ENCODE data around the gene DDX28.
"Not testable (repeated sequence)": the region's sequence is repeated elsewhere in the genome, so short reads cannot be mapped to it uniquely, and the experiment has no call there.

Gene DDX28

DNA sequence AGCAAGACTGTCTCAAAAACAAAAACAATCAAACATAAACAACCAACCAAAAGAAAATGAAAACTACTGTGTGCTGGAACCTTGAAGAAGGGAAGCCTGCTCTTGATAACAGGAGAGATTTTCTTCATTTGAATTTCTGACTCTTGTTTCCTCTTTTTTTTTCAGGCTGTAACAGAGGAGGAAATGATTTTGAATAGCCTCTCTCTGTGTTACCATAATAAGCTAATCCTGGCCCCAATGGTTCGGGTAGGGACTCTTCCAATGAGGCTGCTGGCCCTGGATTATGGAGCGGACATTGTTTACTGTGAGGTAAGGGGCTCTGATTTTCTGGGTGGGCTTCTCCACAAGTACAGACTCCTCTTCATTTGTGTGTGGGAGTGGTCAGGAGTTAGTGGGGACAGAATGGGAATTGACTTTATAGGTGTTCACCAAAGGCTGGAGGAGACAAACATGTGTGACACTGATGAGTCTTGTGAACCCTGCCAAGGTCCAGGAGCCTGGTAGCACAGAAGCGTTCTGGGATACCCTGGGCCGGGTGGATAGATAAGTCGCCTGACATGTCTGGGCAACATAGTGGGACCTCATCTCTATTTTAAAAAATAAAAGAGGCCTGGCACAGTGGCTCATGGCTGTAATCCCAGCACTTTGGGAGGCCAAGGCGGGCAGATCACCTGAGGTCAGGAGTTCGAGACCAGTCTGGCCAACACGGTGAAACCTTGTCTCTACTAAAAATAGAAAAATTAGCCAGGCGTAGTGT lies 15.0 kb upstream of the DDX28 start:
- peak in 1 of 2 experiments; percentile 27 for DNase-seq

DNA sequence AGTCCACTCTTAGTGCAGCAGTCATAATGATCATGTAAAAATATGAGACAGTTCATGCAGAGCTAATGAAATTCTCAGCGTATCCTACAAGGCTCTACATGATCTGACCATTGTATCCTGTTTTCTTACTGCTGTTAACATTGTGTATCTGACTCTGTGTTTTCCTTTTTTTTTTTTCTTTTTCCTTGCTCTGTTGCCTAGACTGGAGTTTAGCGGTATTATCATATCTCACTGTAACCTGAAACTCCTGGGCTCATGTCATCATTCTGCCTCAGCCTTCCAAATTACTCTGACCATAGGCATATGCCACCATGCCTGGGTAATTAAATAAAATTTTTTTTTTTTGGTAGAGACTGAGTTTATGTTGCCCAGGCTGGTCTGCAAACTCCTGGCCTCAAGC lies 12.2 kb upstream of the DDX28 start:
- no peak for DNase-seq

DNA sequence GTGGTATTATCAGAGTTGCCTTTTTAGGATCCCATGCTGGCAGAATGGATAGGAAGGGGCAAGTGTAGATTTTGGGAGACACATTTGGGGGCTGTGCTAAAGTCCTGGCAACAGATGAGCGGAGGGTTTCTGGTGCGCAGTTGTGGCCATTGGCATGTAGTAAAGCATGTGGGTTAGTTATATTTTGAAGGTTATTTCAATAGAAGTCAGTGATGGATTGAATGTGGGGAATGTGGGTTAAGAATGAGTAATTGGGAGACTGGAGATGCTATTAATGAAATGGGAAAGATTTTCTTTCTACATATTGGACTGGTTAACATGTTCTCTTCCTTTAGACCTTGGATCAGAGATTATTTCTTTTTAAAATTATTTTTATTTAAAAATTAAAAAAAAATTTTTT lies 10.1 kb upstream of the DDX28 start:
- no peak for DNase-seq

DNA sequence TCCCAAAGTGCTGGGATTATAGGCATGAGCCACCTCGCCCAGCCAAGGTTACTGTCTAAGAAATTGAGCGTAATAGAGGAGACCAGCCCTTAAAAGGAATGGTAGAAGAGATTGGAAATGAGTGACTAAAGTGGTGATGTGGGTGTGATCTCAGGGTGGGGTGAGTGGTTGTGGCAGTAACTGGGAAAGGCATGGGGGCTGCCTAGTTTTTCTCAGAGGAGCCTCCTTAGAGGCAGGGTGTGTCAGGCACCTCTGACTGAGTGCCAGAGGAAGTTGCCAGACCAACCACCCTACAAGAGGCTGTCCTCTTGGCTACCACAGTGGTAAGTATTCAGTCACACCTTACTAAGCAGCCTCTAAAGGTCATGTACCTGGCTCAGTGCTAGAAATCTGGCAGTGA lies 8.9 kb upstream of the DDX28 start:
- DNase-seq: no peak

DNA sequence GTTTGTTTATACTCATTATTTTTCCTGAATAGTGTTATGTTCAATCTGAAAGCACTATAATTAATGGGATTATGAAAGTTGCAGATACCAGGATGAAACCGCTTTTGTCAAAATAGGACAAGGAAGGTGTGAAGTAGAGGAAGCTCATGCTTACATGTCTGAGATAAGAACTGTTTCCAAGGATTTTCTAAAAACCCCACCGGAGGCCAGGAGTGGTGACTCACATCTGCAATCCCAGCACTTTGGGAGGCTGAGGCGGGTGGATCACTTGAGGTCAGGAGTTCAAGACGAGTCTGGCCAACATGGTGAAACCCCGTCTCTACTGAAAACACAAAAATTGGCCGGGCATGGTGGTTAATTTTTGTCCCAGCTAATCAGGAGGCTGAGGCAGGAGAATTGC lies 7.1 kb upstream of the DDX28 start:
- not testable (repeated sequence) for DNase-seq

DNA sequence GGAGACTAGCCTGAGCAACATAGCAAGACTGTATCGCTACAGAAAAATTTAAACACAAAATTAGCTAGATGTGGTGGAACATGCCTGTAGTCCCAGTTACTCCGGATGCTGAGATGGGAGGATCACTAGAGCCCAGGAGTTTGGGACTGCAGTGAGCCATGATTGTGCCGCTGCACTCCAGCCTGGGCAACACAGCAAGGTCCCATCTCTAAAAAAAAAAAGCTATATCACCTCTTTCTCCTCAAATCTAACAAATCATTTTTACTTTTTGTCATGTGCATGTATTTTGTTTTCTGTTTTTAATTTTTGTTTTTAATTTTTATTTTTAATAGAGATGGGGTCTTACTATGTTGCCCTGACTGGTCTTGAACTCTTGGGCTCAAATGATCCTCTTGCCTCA lies 6.0 kb upstream of the DDX28 start:
- no peak for DNase-seq

DNA sequence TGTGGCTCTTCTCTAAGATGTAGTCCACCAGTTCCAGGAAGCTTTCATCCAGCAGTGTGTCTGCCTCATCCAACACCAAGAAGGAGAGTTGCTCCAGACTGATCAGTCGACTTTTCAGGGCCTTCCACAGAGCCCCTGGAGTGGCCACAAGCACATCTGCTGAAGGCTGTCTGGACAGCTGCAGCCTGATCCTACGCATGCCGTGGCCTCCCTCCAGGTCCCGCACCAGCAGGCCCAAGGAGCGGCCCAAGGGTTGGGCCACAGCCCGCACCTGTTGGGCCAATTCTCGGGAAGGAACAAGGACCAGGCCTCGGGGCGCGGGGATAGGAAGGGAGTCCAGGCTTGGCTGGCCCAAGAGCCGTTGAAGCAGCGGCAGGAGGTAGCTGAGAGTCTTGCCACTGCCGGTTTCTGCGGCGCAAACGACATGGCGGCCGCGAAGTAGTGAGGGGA lies 729 bp downstream of the DDX28 start:
- no peak for DNase-seq

DNA sequence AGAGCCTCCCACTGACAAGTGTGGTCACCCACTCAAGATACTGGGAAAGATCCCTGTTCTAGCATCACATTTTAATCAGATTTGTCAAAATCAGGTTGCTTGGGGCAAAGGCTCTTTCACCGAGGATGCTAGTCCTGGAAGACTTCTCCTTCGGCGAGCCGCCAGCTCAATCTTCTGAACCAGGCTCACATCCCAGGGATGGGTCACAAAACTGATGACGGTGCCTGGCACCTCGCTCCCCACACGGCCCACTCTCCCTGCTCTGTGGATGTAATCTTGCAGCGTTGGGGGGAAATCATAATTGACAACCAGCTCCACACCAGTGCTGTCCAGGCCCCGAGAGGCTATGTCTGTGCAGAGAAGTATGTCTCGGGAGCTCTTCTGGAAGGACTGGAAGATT lies 1.5 kb downstream of the DDX28 start:
- DNase-seq: no peak

DNA sequence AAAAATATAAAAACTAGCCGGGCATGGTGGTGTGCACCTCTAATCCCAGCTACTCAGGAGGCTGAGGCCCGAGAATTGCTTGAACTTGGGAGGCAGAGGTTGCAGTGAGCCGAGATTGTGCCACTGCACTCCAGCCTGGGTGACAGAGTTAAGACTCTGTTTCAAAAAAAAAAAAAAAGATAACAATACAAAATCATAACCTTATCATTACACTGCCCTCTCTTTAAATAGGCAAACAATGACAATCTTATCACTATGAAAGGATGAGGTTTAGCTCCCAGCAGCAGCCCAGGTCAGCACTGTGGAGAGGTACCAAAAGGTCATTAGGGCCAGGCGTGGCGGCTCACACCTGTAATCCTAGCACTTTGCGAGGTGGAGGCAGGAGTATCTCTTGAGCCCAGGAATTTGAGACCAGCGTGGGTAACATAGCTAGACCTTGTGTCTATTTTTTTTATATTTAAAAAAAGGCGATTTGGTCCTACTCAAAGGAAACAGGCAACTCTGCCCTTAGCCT lies 3.8 kb downstream of the DDX28 start:
- DNase-seq: no peak

DNA sequence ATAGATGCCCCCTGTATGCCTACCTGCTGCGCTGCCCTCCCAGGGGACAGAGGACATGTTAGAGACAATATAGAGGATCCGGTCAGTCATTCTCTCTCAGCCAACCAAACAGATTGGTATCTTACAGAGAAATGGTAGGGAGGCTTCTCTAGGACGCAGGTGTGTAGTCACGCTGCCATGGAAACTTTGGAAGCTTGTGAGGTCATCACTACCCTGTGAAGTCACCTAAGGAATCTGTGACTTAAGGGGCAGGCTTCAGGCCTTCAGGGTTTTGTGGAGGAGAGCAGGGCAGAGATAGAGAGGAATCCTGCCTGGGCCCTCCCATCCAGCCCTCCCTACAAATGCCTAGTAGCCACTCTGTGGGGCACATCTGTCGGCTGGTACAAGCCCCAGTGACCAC lies 7.4 kb downstream of the DDX28 start, which contains the start of gene DPEP2NB:
Gene DPEP2NB (minus strand): TSS at position 231 of the 400 bp plus-strand sequence. CDS start 141 bp downstream, at position 90.
- DNase-seq: no peak

DNA sequence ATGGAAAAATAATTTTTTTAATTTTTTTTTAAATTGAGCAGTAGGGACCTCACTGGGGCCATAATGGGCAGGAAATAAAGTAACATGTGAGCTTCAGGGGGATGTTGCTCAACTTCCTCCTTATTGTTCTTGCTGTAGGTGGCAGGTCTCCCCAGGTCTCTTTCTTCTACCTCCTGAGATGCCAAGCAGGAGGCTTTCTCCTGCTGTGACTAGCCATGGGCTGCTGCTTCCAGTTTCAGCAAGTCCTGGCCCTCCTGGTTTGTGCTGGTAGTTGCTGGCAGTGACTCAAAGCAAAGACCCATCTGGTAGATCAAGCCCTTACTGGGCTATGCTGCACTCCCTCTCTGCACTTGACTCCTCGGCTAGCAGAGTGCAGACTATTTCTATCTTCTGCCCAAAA lies 9.6 kb downstream of the DDX28 start:
- peak; percentile 51 to 65 for DNase-seq

DNA sequence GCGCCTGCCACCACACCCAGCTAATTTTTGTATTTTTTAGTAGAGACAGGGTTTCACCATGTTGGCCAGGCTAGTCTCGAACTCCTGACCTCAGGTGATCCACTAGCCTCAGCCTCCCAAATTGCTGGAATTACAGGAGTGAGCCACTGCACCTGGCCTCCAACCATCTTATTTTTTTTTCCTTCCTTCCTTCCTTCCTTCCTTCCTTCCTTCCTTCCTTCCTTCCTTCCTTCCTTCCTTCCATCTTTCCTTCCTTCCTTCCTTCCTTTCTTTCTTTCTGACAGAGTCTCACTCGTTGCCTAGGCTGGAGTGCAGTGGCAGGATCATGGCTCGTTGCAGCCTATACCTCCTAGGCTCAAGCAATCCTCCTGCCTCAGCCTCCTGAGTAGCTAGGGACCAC lies 13.2 kb downstream of the DDX28 start:
- not testable (repeated sequence) for DNase-seq

DNA sequence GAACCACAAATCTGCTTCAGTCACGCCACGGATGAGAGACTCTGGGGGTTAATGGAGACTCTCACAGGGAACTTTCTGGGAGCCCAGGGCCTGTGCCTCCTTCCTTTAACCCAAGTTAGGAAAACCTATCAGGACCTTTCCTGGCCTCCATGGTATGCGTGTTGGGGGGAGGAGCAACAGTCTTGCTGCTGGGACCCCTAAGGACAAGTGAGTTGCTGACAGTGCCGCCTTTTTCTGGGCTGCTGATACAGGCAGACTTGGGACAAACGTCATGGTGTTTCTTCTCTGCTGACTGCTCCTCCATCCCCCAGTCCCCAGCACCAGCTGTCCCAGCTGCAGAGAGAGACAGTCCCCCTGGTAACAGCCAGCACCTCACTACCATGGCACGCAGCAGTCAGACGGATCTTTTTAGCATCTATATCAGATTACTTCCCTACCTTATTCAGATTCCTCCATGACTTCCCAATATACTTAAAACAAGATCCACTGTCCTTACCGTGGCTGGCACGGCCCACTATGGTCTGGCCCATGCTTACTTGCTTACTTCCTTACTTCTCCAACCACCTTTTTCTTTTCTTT lies 13.8 kb downstream of the DDX28 start:
- DNase-seq: no peak

DNA sequence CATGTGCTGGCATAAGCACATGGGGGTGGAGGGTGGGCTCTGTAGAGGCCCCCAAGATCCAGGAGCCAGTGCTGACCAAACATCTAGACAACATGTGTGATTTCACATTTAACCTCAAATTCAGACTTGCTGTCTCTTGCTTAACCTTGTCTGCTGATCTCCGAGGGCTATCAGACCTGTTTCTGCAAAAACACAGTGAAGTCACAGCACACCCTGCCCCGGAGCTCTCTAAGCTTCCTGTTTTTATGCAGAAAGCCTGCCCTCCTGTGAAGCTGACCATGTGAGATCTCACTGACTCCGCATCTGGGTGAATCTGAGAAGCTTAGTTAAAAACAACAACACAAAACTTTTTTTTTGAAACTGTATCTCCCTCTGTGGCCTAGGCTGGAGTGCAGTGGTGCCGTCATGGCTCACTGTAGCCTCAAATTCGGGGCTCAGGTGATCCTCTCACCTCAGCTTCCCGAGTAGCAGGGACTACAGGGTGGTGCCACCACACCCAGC lies 17.2 kb downstream of the DDX28 start:
- peak; percentile 69 to 72 for DNase-seq

DNA sequence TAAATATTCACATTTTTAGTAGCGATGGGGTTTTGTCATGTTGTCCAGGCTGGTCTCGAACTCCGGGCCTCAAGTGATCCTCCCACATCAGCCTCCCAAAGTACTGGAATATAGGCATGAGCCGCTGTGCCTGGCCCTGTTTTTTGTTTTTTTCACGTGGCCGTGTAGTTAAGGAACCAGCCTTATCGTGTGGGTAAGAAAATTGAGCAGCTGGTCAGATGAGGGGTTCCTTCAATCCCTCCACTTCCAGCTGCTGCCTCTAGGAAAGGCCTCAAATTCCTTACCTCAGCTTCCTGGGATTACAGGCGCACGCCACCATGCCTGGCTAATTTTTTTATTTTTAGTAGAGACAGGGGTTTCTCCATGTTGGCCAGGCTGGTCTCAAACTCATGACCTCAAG lies 17.8 kb downstream of the DDX28 start:
- no peak for DNase-seq

DNA sequence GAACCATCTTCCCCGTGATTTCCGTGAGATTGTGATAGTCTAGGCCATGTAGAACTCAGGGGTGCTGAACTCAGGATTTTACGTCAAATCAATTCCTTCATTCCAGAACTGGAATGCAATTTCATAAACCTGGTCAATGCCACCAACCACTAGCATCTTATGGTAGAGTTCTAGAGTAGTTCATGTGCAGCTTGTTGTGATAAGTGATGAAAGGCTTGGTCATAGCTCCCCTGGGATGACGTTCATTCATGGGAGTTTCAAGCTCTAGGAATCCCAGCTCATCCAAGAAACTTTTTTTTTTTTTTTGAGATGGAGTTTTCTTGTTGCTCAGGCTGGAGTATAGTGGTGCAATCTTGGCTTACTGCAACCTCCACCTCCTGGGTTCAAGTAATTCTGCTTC lies 20.0 kb downstream of the DDX28 start:
- no peak for DNase-seq

DNA sequence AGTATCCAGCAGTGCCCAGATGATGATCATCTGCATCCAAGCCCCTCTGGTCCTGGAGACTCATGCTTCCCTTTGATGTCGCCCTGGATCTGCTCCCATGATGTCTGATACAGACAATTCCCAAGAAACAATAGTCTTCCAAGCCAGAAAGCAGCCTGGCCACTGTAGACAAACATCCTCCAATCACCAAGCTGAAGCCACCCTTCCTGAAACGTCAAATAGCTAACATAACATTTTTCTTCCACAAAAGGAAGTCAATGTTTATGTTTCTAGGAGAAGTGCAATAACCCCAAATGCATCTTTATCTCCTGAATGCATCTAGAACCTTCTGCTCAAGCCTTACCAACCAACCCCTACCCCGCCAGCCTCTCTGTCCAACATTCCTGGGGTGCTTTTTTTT lies 22.6 kb downstream of the DDX28 start:
- no peak for DNase-seq

DNA sequence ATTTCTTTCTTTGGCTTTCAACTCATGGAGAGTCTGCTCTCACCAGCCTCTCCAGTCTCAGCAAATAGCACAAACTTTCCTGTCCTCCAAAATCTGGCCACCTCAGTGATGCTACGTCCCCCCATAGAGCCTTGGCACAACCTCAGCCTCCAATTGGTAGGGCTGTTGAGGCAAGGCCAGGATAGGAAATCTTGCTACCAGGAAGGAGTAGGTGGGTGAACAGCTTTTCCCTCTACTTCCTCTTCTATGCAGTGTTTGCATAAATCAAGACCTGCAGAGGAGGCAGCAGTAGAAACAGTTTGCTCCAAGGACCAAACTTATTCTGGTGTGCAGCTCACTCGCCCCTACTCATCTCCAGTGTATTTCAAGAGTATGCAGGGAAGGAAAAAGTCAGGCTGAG lies 23.0 kb downstream of the DDX28 start:
- DNase-seq: peak; percentile 38 to 58

DNA sequence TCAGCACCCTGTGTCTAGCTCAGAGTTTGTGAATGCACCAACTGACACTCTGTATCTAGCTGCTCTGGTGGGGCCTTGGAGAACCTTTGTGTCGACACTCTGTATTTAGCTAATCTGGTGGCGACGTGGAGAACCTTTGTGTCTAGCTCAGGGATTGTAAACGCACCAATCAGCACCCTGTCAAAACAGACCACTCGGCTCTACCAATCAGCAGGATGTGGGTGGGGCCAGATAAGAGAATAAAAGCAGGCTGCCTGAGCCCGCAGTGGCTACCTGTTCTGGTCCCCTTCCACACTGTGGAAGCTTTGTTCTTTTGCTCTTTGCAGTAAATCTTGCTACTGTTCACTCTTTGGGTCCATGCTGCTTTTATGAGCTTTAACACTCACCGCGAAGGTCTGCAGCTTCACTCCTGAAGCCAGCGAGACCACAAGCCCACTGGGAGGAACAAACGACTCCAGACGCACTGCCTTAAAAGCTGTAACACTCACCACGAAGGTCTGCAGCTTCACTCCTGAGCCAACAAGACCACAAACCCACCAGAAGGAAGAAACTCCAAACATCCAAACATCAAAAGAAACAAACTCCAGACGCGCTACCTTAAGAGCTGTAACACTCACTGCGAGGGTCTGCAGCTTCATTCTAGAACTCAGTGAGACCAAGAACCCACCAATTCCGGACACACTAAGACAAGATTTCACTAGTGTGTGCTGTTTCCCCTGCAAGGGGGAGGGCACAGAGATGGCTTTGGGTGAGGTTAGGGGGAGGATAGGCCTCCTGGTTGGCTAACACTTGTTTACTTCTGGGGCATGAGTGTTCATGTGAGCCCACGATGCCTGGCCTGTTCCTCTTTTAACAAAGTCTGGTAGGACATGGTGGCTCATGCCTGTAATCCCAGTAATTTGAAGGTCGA lies 24.0 kb downstream of the DDX28 start, which contains the start of gene DPEP2:
Gene DPEP2 (minus strand): TSS at position 706 of the 910 bp plus-strand sequence. CDS start 6,272 bp downstream, outside the sequence.
- peak; percentile 39 to 59 for DNase-seq

DNA sequence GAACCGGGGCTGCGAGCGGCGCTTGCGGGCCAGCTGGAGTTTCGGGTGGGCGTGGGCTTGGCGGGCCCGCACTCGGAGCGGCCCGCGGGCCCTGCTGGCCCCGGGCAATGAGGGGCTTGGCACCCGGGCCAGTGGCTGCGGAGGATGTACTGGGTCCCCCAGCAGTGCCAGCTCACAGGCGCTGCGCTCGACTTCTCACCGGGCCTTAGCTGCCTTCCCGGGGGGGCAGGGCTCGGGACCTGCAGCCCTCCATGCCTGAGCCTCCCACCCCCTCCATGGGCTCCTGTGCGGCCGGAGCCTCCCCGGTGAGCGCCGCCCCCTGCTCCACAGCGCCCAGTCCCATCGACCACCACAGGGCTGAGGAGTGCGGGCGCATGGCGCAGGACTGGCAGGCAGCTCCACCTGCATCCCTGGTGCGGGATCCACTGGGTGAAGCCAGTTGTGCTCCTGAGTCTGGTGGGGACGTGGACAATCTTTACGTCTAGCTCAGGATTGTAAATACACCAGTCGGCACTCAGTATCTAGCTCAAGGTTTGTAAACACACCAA lies 24.7 kb downstream of the DDX28 start:
- not testable (repeated sequence) for DNase-seq

DNA sequence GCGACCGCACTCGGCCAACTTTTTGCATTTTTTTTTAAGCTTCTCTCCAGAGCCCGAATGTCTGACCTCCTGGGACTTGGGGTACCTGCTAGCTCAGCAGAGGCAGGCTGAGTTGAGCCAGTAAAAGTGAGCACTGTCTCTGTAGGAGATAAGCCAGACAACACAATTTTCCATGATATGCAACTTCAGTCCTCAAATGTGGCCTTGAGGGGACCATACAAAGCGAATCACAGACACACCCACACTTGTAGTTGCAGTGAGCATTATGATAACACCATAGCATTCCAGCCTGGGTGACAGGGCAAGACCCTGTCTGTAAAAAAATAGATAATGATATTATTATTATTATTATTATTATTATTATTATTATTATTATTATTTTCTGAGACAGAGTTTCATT lies 26.4 kb downstream of the DDX28 start:
- no peak for DNase-seq

DNA sequence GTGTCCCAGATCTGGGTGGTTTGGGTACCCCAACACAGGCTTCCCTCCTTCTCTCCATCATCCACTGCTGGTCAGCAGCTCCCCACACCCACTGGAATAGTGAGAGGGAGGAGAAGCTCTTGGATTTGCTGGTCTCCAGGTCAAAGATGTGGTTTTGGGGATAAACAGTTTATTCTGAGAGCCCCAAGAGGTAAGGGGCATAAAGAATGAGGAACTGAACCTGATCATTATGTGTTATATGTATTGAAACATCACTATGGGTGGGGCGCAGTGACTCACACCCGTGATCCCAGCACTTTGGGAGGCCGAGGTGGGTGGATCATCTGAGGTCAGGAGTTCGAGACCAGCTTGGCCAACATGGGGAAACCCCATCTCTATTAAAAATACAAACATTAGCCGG lies 27.6 kb downstream of the DDX28 start:
- DNase-seq: no peak

DNA sequence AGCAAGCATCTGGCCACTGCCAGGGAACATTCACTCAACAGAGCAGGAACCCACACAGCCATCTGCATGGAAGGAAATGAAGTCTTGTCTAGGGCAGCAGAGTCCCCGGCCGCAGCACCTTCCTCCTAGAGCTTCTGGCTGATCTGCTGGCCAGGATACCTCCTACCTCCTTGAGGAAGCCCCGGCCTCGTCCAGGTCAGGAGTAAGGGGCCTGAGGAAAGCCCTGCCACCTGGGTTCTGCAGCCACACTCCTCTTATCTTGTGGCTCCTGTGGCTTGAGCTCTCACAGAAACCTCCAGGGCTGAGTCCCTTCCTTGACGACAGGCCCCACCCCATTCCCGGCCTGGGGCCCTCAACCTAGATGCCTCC lies 29.0 kb downstream of the DDX28 start:
- DNase-seq: not testable (repeated sequence)
